Fibroblast of skin of scalp (primary cell): ENCODE results near the gene CST3. TPM values are rescaled to one million over a fixed set of nuclear protein-coding genes. Genes with fewer than 3 reads are reported as not detected.
"Not testable (repeated sequence)": the region's sequence is repeated elsewhere in the genome, so short reads cannot be mapped to it uniquely, and the experiment has no call there.

Source experiments
- DNase-seq: peaks from one replicate; pipeline ENCODE4 v3.0.0-alpha.2; 2013
- polyA plus RNA-seq, 2 experiments: library from polyadenylated mRNA; unstranded; fragments of 120-200 nt; gene quantifications; one replicate each; pipeline ENCODE4 v1.2.1, GENCODE V29; 2013; ENCODE audit not compliant: insufficient read length in 2 of 2

Gene CST3
- polyA plus RNA-seq (2013, experiment 1 of 2; ENCODE audit: insufficient read length): 141 TPM
- polyA plus RNA-seq (2013, experiment 2 of 2; ENCODE audit: insufficient read length): 138 TPM

GRCh38 chr20:23637282-23638221, at the start of gene CST3:
TSS of gene CST3 (minus strand) at chr20:23637955. CDS start at chr20:23637862, 93 bp downstream.
- DNase-seq: peak; percentile 90

GRCh38 chr20:23686046-23686750, 48.4 kb upstream of the CST3 start:
- no peak for DNase-seq

- DNase-seq: not testable (repeated sequence)
These were observed 47.8 kb upstream of the CST3 start for GRCh38 chr20:23685529-23685896.

GRCh38 chr20:23684261-23684660, 46.5 kb upstream of the CST3 start:
- no peak for DNase-seq

- no peak for DNase-seq
These were observed 46.1 kb upstream of the CST3 start for GRCh38 chr20:23683807-23684206.

GRCh38 chr20:23683281-23683680, 45.5 kb upstream of the CST3 start:
- no peak for DNase-seq

GRCh38 chr20:23680146-23680545, 42.4 kb upstream of the CST3 start:
- DNase-seq: no peak

- no peak for DNase-seq
These were observed 41.7 kb upstream of the CST3 start for GRCh38 chr20:23679133-23680092.

GRCh38 chr20:23673209-23673608, 35.5 kb upstream of the CST3 start:
- no peak for DNase-seq

GRCh38 chr20:23672158-23672557, 34.4 kb upstream of the CST3 start:
- DNase-seq: no peak

- DNase-seq: no peak
These were observed 33.7 kb upstream of the CST3 start for GRCh38 chr20:23671479-23671878.

GRCh38 chr20:23670361-23670760, 32.6 kb upstream of the CST3 start:
- no peak for DNase-seq

GRCh38 chr20:23669866-23670265, 32.1 kb upstream of the CST3 start:
- DNase-seq: no peak

- DNase-seq: no peak
These were observed 31.6 kb upstream of the CST3 start for GRCh38 chr20:23669327-23669726.

- peak; percentile 46 for DNase-seq
These were observed 30.8 kb upstream of the CST3 start for GRCh38 chr20:23668477-23668951.

- no peak for DNase-seq
These were observed 29.9 kb upstream of the CST3 start for GRCh38 chr20:23667666-23668065.

- no peak for DNase-seq
These were observed 28.9 kb upstream of the CST3 start for GRCh38 chr20:23666698-23667097.

- peak; percentile 5 for DNase-seq
These were observed 28.4 kb upstream of the CST3 start for GRCh38 chr20:23666189-23666588.

- no peak for DNase-seq
These were observed 27.2 kb upstream of the CST3 start for GRCh38 chr20:23664954-23665353.

GRCh38 chr20:23664046-23664445, 26.3 kb upstream of the CST3 start:
- DNase-seq: not testable (repeated sequence)

GRCh38 chr20:23663180-23663579, 25.4 kb upstream of the CST3 start:
- no peak for DNase-seq

GRCh38 chr20:23662276-23662870, 24.6 kb upstream of the CST3 start:
- DNase-seq: no peak
